ENCODE measurements around the gene CPNE8. TPM values are rescaled to one million over a fixed set of nuclear protein-coding genes. Genes with fewer than 3 reads are reported as not detected.

Gene CPNE8
- total RNA-seq, 2 donors from 2014 or later = 3.5 to 5.3 TPM

DNA sequence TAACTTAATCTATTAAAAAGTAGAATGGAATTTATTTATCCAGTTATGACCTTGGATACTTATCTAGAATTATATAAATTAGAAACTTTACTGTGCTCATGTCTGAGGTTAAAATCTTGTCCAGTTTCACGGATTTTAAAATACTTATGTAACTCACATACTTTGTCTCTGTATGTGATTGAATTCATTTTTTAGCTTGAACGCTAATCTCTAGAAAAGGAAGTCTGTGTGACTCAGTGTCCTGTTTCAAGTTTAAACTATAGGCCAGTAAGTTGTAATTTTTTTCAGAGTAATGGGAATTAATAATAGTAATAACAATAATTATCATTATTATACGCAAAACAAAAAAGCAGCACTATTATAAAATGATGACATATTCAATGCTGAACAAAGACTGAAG lies 168.6 kb downstream of the CPNE8 start:
- no peaks in the 10 kb centered on the region for H3K9me3 ChIP-seq
- no peaks in the 10 kb centered on the region for H3K27me3 ChIP-seq (replicated peaks; ENCODE audit: insufficient read depth)
- no peak overlapping the region for H3K27ac ChIP-seq
- no peak overlapping the region for H3K4me3 ChIP-seq
- no peak for TF ChIP-seq POLR2A (IDR thresholded peaks at IDR 0.05)
- TF ChIP-seq, protein P1, sequence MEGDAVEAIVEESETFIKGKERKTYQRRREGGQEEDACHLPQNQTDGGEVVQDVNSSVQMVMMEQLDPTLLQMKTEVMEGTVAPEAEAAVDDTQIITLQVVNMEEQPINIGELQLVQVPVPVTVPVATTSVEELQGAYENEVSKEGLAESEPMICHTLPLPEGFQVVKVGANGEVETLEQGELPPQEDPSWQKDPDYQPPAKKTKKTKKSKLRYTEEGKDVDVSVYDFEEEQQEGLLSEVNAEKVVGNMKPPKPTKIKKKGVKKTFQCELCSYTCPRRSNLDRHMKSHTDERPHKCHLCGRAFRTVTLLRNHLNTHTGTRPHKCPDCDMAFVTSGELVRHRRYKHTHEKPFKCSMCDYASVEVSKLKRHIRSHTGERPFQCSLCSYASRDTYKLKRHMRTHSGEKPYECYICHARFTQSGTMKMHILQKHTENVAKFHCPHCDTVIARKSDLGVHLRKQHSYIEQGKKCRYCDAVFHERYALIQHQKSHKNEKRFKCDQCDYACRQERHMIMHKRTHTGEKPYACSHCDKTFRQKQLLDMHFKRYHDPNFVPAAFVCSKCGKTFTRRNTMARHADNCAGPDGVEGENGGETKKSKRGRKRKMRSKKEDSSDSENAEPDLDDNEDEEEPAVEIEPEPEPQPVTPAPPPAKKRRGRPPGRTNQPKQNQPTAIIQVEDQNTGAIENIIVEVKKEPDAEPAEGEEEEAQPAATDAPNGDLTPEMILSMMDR (IDR thresholded peaks at IDR 0.05) = no peak
- no peak for TF ChIP-seq POLR2AphosphoS5 (IDR thresholded peaks at IDR 0.05)
- WGBS = 78% methylated on average over 3 of the region's 3 CpGs
- no peak for DNase-seq (ENCODE audit: low spot score)
- intact Hi-C loops (cut with DNase I) = no loop called here
- no peaks in the 10 kb centered on the region for H3K4me1 ChIP-seq (replicated peaks)
- H3K36me3 ChIP-seq = no peaks in the 10 kb centered on the region

DNA sequence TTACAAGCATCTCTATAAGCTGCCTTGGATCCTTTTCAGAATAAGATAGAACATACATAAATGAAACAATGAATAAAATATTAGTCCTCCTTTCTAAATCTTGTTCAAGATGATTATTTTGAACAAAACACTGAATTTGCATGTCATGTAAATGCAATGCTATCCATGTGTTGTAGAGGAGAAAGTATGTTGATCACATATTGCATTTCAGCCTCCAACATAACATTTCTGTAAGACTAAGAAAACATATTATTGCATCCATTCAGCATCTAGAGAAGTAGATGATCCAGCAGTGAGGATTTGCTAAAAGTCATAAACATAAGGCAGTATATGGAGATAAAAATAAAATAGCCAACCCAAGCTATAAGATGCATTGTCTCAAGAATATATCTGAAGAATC lies 172.6 kb downstream of the CPNE8 start:
- H3K4me3 ChIP-seq = no peak overlapping the region
- no peaks in the 10 kb centered on the region for H3K27me3 ChIP-seq (replicated peaks; ENCODE audit: insufficient read depth)
- no peaks in the 10 kb centered on the region for H3K4me1 ChIP-seq (replicated peaks)
- no peak overlapping the region for H3K27ac ChIP-seq
- DNase-seq (ENCODE audit: low spot score) = no peak
- no peaks in the 10 kb centered on the region for H3K36me3 ChIP-seq
- intact Hi-C loops (cut with DNase I) = no loop called here
- TF ChIP-seq POLR2A (IDR thresholded peaks at IDR 0.05) (no peak), POLR2AphosphoS5 (IDR thresholded peaks at IDR 0.05) (no peak)
- TF ChIP-seq, protein P1 (IDR thresholded peaks at IDR 0.05) = no peak
- H3K9me3 ChIP-seq = no peaks in the 10 kb centered on the region

DNA sequence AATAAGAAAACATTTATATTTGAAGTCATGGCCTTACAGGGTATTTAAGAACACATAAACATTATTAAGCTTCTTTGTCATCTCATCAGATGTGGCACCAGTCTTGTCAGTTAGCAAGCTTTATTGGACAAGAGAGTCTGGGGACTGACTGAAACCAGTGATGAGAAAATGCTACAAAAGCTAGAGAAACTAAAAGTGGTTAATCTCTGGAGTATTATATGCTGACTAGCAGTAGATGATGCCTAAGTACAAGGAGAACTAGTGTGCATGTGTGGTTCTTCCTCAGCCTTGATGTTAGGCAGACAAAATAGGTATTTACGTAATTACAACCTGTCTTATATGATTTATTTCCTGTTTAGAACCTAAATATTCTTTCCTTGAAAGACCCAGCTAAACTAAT lies 176.5 kb downstream of the CPNE8 start:
- Histone ChIP-seq H3K9me3 (no peaks in the 10 kb centered on the region), H3K4me3 (no peak overlapping the region), H3K36me3 (no peaks in the 10 kb centered on the region), H3K27ac (no peak overlapping the region), H3K27me3 (replicated peaks; ENCODE audit: insufficient read depth) (no peaks in the 10 kb centered on the region), H3K4me1 (replicated peaks) (no peaks in the 10 kb centered on the region)
- intact Hi-C loops (cut with DNase I) = no loop called here
- no peak for TF ChIP-seq POLR2AphosphoS5 (IDR thresholded peaks at IDR 0.05)
- no peak for TF ChIP-seq POLR2A (IDR thresholded peaks at IDR 0.05)
- TF ChIP-seq, protein P1 (IDR thresholded peaks at IDR 0.05) = no peak
- WGBS = 77% methylated on average over 1 of the region's 1 CpG
- no peak for DNase-seq (ENCODE audit: low spot score)

DNA sequence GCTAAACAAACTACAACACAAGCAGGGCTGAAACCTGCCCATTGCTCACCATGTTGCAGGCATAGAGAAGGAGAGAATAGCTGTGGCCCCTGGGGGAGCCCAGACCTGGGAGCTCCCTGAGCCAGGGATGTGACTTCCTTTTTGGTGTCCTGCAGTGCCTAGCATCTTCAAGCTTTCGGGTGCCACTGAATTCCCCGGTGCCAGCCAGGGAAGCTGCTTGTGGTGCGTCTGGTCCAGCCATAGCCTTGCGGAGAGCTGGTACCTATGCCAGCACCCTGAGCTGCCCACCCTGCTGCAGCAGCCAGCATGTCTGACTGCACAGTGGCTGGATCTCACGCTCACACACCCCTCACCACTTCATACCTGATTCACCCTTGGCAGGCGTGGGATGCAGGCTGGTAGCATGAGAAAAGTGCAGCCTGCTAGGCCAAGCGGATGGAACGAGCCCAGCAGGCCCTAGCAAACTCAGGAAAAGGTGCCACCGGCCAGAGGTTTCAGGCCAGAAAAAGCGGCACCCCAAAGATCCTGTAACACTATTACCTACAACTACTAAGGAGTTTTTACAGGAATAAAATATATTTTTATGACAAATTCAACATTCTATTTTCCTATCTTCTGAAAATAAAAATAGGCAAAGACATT lies 183.7 kb downstream of the CPNE8 start:
- 96% methylated on average over 10 of the region's 10 CpGs for WGBS
- intact Hi-C loops (cut with DNase I) = no loop called here

DNA sequence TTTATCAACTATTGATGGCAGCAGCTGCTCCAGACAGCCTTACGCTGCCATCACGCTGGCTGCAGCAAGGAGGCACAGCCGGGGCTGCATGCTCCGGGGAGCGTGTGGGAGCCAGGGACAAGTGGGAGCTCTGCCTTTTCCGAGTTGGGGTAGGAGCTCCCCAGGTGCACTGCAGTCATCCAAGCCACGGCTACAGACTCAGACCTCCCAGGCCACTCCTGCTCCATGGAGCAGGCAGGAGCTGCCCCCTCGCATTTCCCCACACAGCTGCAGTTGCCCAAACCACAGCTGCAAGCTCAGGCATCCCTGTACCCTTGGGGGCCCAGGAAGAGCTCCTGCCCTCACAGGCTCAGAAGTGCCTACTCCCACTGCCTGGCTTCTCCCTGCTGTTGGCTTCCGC lies 184.7 kb downstream of the CPNE8 start:
- TF ChIP-seq POLR2A (IDR thresholded peaks at IDR 0.05) (no peak), POLR2AphosphoS5 (IDR thresholded peaks at IDR 0.05) (no peak)
- TF ChIP-seq, protein P1 (IDR thresholded peaks at IDR 0.05) = no peak
- Histone ChIP-seq H3K36me3 (no peaks in the 10 kb centered on the region), H3K27me3 (replicated peaks; ENCODE audit: insufficient read depth) (no peaks in the 10 kb centered on the region), H3K4me1 (replicated peaks) (no peaks in the 10 kb centered on the region), H3K4me3 (no peak overlapping the region), H3K9me3 (no peaks in the 10 kb centered on the region), H3K27ac (no peak overlapping the region)
- 95% methylated on average over 9 of the region's 9 CpGs for WGBS
- no peak for DNase-seq (ENCODE audit: low spot score)
- intact Hi-C loops (cut with DNase I) = no loop called here

More for the DNA sequence above, 183.7 kb downstream of the CPNE8 start:
- no peaks in the 10 kb centered on the region for H3K4me1 ChIP-seq (replicated peaks)
- no peak for TF ChIP-seq POLR2A (IDR thresholded peaks at IDR 0.05)
- TF ChIP-seq, protein P1 (IDR thresholded peaks at IDR 0.05) = no peak
- TF ChIP-seq POLR2AphosphoS5 (IDR thresholded peaks at IDR 0.05) = no peak
- H3K27me3 ChIP-seq (replicated peaks; ENCODE audit: insufficient read depth) = no peaks in the 10 kb centered on the region
- no peak overlapping the region for H3K4me3 ChIP-seq
- no peaks in the 10 kb centered on the region for H3K9me3 ChIP-seq
- no peaks in the 10 kb centered on the region for H3K36me3 ChIP-seq
- no peak overlapping the region for H3K27ac ChIP-seq
- DNase-seq (ENCODE audit: low spot score) = no peak

Measured in prostate gland (tissue), 2 donors.